Stimulated activated effector memory CD8-positive, alpha-beta T cell treated with anti-CD3 and anti-CD28 coated beads, Interleukin-12 subunit alpha, Interleukin-12 subunit beta, amount 100 ng/mL, for 72 hours (primary cell): ENCODE data around the gene SPOUT1.

Source experiments
- ATAC-seq: fragments of 150-1000 bp; cut with Tn5 transposase; 2 replicates; pipeline ENCODE4 v1.10.0; 2021
- DNase-seq, 2 donors: peaks; one replicate each; pipeline ENCODE4 v3.0.0; 2021 to 2022; ENCODE audit warnings: low spot score in 2 of 2
- H3K27ac Mint-ChIP-seq: one replicate; pipeline ENCODE4 v1.8.0; 2022; ENCODE audit warnings: mild to moderate bottlenecking, mixed read lengths
- H3K36me3 Mint-ChIP-seq: one replicate; pipeline ENCODE4 v1.8.0; 2022; ENCODE audit warnings: mild to moderate bottlenecking, mixed read lengths
- H3K4me1 Mint-ChIP-seq: one replicate; pipeline ENCODE4 v1.8.0; 2022; ENCODE audit warnings: mixed read lengths
- H3K4me3 Mint-ChIP-seq: one replicate; pipeline ENCODE4 v1.8.0; 2022; ENCODE audit warnings: mild to moderate bottlenecking, mixed read lengths
- H3K9me3 Mint-ChIP-seq: one replicate; pipeline ENCODE4 v1.8.0; 2022; ENCODE audit warnings: mixed read lengths

Gene SPOUT1

DNA sequence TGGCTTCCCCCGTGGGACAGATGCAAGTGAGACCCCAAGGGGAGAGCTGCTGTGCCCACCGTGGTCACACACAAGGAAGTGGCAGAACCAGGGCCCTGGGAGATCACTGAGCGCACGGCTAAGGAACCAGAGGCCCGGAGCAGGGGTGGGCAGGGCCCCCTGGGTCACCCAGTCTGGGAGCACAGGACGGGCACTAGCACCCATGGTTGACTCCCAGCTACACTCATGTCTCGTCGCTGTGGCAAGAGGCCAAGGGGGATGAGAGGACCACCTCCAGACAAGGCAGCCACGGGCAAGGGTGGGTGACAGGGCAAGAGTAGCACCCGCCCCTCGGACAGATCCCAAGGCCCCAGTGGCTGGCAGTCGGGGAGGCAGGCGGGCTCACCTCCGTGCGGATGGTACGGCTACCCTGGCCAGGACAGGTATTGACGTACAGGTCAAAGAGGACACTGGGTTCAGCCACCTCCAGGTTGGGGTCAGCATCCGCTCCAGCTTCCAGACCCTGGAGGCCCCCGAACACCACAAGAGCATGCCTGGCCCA lies 6.2 kb downstream of the SPOUT1 start:
- DNase-seq (no peak), ATAC-seq (no peak)
- H3K4me3 Mint-ChIP-seq = no peak overlapping the region
- peak overlapping the region; percentile 37 for H3K27ac Mint-ChIP-seq
- H3K36me3 Mint-ChIP-seq = peaks cover 82% of the 10 kb centered on the region
- peaks cover 39% of the 10 kb centered on the region for H3K4me1 Mint-ChIP-seq
- H3K9me3 Mint-ChIP-seq = no peaks in the 10 kb centered on the region

DNA sequence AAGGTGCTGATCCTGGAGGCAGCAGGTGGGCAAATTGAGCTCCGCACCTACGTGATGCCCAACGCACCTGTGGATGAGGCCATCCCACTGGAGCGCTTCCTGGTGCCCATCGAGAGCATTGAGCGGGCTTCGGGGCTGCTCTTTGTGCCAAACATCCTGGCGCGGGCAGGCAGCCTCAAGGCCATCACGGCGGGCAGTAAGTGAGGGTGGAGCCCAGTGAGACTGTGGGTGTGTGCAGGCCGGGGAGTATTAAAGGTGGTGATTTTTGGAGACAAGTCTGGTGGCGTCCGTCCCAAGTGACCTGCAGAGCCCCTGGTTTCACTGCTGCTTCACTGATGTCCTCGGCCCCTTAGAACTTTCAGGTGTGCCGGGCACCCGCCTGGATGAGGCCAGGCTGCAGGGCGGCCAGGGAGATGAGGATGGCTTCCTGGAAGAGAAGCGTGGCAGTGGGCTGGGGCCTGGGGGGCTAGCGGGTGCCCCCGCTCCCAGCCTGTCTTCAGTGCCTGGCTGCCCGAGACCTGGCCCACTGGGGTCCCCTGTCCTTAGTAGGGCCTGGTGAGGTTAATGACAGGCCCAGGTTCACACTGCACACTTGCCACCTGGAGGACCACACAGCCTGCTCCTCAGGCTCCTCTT lies 7.1 kb downstream of the SPOUT1 start:
- Mint-ChIP-seq H3K36me3 (peaks cover 77% of the 10 kb centered on the region), H3K27ac (peak overlapping the region; percentile 37), H3K4me3 (no peak overlapping the region), H3K9me3 (no peaks in the 10 kb centered on the region), H3K4me1 (peaks cover 38% of the 10 kb centered on the region)
- DNase-seq = no peak
- no peak for ATAC-seq

- ATAC-seq = no peak
- Mint-ChIP-seq H3K4me1 (peaks cover 32% of the 10 kb centered on the region), H3K36me3 (peaks cover 70% of the 10 kb centered on the region), H3K4me3 (no peak overlapping the region), H3K9me3 (no peaks in the 10 kb centered on the region), H3K27ac (peak overlapping the region; percentile 88)
- DNase-seq = no peak
Observed at GRCh38 chr9:128821584-128822406, 7.8 kb downstream of the SPOUT1 start.

- peaks cover 30% of the 10 kb centered on the region for H3K4me1 Mint-ChIP-seq
- peak overlapping the region; percentile 75 for H3K4me3 Mint-ChIP-seq
- peak overlapping the region; percentile 88 for H3K27ac Mint-ChIP-seq
- H3K9me3 Mint-ChIP-seq = no peaks in the 10 kb centered on the region
- no peak for ATAC-seq
- peaks cover 61% of the 10 kb centered on the region for H3K36me3 Mint-ChIP-seq
- no peak for DNase-seq
Observed at GRCh38 chr9:128820665-128821583, 8.7 kb downstream of the SPOUT1 start.

GRCh38 chr9:128819716-128820664 lies 9.6 kb downstream of the SPOUT1 start:
- Mint-ChIP-seq H3K4me3 (peak overlapping the region; percentile 75), H3K9me3 (no peaks in the 10 kb centered on the region), H3K4me1 (peaks cover 30% of the 10 kb centered on the region), H3K36me3 (peaks cover 52% of the 10 kb centered on the region), H3K27ac (peak overlapping the region; percentile 88)
- DNase-seq (no peak), ATAC-seq (no peak)

DNA sequence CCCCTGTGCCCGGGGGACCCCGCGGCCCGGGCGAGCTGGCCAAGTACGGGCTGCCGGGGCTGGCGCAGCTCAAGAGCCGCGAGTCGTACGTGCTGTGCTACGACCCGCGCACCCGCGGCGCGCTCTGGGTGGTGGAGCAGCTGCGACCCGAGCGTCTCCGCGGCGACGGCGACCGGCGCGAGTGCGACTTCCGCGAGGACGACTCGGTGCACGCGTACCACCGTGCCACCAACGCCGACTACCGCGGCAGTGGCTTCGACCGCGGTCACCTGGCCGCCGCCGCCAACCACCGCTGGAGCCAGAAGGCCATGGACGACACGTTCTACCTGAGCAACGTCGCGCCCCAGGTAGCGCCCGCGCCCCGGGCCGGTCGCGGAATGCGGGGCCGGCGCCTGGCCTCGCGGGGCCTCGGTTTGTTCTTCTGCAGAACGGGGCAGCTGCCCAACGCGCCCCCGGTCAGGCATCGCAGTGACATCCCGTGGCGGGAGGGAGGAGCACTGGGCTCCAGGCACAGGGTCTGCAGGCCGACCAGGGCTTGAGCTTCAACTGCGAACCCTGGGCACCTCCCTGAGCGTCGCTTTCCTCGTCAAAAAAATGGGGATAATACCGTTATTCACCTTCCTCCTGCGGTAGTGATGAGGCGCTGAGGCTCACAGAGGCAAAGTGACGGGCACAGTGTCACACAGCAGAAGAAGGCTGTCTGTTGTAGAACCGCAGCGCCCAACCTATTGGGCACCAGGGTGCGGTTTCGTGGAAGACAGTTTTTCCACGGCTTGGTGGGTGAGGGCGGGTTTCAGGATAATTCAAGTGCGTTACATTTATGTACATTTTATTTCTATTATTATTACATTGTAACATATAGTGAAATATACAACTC lies 10.5 kb downstream of the SPOUT1 start:
- peak overlapping the region; percentile 75 for H3K4me3 Mint-ChIP-seq
- peaks cover 42% of the 10 kb centered on the region for H3K36me3 Mint-ChIP-seq
- peak; percentile 18 to 69 for DNase-seq
- no peak overlapping the region for H3K27ac Mint-ChIP-seq
- ATAC-seq = peak; percentile 63
- no peaks in the 10 kb centered on the region for H3K9me3 Mint-ChIP-seq
- peaks cover 30% of the 10 kb centered on the region for H3K4me1 Mint-ChIP-seq

GRCh38 chr9:128818099-128818838 lies 11.3 kb downstream of the SPOUT1 start, which contains the start of gene ENDOG:
Gene ENDOG, plus strand, starts transcription at chr9:128818500. Its CDS starts 185 bp downstream, at chr9:128818685.
- Mint-ChIP-seq H3K27ac (peak within 1 kb of the TSS; percentile 81), H3K9me3 (no peaks in the 10 kb centered on the region), H3K4me3 (peak within 1 kb of the TSS; percentile 75), H3K4me1 (peaks cover 30% of the 10 kb centered on the region), H3K36me3 (peaks cover 37% of the 10 kb centered on the region)
- ATAC-seq = peak; percentile 94
- peak; percentile 99 to 100 for DNase-seq

DNA sequence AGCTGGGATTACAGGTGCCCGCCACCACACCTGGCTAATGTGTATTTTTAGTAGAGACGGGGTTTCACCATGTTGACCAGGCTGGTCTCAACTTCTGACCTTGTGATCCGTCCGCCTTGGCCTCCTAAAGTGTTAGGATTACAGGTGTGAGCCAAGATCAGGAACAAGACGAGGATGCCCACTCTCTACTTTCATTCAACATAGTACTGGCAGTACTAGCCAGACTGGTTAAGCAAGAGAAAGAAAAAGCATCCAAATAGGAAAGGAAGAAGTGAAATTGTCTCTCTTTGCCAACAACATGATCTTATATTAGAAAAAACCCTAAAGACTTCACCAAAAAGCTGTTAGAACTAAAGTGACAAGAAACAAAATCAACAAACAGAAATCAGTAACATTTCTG lies 18.7 kb downstream of the SPOUT1 start:
- no peak overlapping the region for H3K4me3 Mint-ChIP-seq
- no peaks in the 10 kb centered on the region for H3K9me3 Mint-ChIP-seq
- peaks cover 9% of the 10 kb centered on the region for H3K36me3 Mint-ChIP-seq
- H3K27ac Mint-ChIP-seq = no peak overlapping the region
- no peak for ATAC-seq
- H3K4me1 Mint-ChIP-seq = no peaks in the 10 kb centered on the region
- no peak for DNase-seq

GRCh38 chr9:128809831-128810230 lies 19.8 kb downstream of the SPOUT1 start:
- H3K4me1 Mint-ChIP-seq = no peaks in the 10 kb centered on the region
- peaks cover 14% of the 10 kb centered on the region for H3K36me3 Mint-ChIP-seq
- H3K4me3 Mint-ChIP-seq = no peak overlapping the region
- H3K27ac Mint-ChIP-seq = no peak overlapping the region
- no peaks in the 10 kb centered on the region for H3K9me3 Mint-ChIP-seq
- DNase-seq (no peak), ATAC-seq (peak; percentile 24)

GRCh38 chr9:128809036-128809599 lies 20.5 kb downstream of the SPOUT1 start:
- H3K4me1 Mint-ChIP-seq = no peaks in the 10 kb centered on the region
- H3K9me3 Mint-ChIP-seq = no peaks in the 10 kb centered on the region
- no peak for DNase-seq
- H3K4me3 Mint-ChIP-seq = no peak overlapping the region
- peaks cover 21% of the 10 kb centered on the region for H3K36me3 Mint-ChIP-seq
- peak; percentile 26 for ATAC-seq
- no peak overlapping the region for H3K27ac Mint-ChIP-seq

DNA sequence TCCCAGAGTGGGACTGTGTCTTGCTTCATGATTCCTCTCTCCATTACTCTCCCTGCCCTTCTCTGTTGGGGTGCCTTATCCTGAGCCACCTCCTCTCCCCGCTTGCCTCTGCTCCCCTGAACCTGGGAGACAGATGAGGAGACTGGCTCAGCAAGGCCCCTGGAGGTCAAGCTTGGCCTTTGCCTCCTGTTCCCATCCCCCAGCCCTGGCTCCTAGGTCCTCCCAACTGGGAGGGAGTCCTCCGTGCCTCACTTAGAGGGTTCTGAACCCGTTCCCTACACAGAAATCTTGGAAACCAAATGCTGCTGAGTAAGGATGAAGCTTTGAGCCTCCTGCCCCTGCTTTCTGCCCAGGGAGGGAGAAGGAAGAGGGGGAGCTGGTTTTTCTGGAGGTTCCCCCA lies 21.1 kb downstream of the SPOUT1 start:
- Mint-ChIP-seq H3K36me3 (peaks cover 26% of the 10 kb centered on the region), H3K4me1 (no peaks in the 10 kb centered on the region), H3K27ac (peak overlapping the region; percentile 78), H3K4me3 (no peak overlapping the region), H3K9me3 (no peaks in the 10 kb centered on the region)
- DNase-seq (no peak), ATAC-seq (peak; percentile 21)

- Mint-ChIP-seq H3K4me1 (no peaks in the 10 kb centered on the region), H3K36me3 (peaks cover 34% of the 10 kb centered on the region), H3K9me3 (no peaks in the 10 kb centered on the region), H3K27ac (no peak overlapping the region), H3K4me3 (no peak overlapping the region)
- no peak for ATAC-seq
- DNase-seq = no peak
Observed at GRCh38 chr9:128807827-128808226, 21.8 kb downstream of the SPOUT1 start.
